Measurements from ENCODE around the gene ARL8B.

GRCh38 chr3:5190147-5190791 lies 68.2 kb downstream of the ARL8B start:
- TF ChIP-seq CTCF (conservative IDR thresholded peaks at IDR 0.05 in 1 of 2, IDR thresholded peaks at IDR 0.05 in 1 of 2; ENCODE audit: extremely low read depth in 1 of 2, insufficient read depth in 1 of 2, low read depth in 1 of 2, low read length in 2 of 2) (no peak), EZH2 (IDR thresholded peaks at IDR 0.05; ENCODE audit: borderline replicate concordance, low read length) (no peak)
